H1 (cell line): ENCODE measurements around the gene DYNLL2. TPM values are rescaled to one million over a fixed set of nuclear protein-coding genes. Genes with fewer than 3 reads are reported as not detected.

ENCODE experiments used
- JUND ChIP-seq: IDR thresholded peaks from 2 replicates; pipeline ENCODE4 v1.6.1; 2011; ENCODE audit warnings: mild to moderate bottlenecking, improper control_type of control experiment, low read length
- polyA plus RNA-seq, 7 experiments: library from polyadenylated mRNA; depleted of rRNA in 3 of 7; stranded (reverse) in 5 of 7; unstranded in 2 of 7; fragments of >200 nt in 5 of 7; fragments of 200-250 nt in 2 of 7; gene quantifications; 1 replicate in 5 of 7; 2 replicates in 1 of 7; 4 replicates in 1 of 7; pipeline versions ENCODE4 v1.2.1 to v1.2.3, GENCODE V29; 2011 to 2013; ENCODE audit warnings: missing spikeins in 2 of 7, mixed read lengths in 2 of 7
- total RNA-seq: library from RNA; stranded (reverse); fragmentation: NEBNext Ultra II Directional; extraction: Animal tissue kit (Norgen Biotek cat#: 25700); gene quantifications from 2 replicates; pipeline ENCODE4 v1.2.1, GENCODE V29; 2021
- TF ChIP-seq, protein P1 (sequence below), 3 experiments: IDR thresholded peaks; 1 replicate in 2 of 3; 2 replicates in 1 of 3; pipeline versions ENCODE4 v1.5.1 to v1.6.1; 2011; ENCODE audit warnings: low read length in 3 of 3, mild to moderate bottlenecking in 3 of 3, inconsistent platforms in 2 of 3, low read depth in 1 of 3, moderate library complexity in 1 of 3; ENCODE audit not compliant: insufficient read depth in 1 of 3; ENCODE audit errors: control extremely low read depth in 1 of 3

Gene DYNLL2
- total and polyA plus RNA-seq, 2 of the 8 experiments (the other 6 are each of a cell fraction or from before 2014, with no cell fraction given) = 19.8 to 52.7 TPM

DNA sequence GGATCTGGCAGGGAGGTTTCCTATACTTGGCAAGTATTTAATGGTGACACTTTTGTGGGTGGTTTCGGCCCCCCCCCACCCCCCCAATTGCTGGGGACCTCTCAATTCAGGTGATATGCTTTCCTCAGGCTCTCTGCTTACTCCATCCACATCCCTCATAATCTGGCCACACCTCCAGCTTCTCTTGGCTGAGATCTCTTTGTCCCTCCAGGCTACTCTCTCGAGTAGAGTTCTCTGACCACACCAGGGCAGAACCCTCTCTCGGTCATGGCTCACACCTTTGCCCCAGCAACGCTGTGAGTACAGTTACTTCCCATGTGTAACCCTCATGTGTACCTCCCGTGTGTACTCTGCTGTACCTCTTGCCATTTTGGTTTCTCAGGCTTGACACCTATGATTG, 42.1 kb upstream of the DYNLL2 start (continued):
- TF ChIP-seq, protein P1, sequence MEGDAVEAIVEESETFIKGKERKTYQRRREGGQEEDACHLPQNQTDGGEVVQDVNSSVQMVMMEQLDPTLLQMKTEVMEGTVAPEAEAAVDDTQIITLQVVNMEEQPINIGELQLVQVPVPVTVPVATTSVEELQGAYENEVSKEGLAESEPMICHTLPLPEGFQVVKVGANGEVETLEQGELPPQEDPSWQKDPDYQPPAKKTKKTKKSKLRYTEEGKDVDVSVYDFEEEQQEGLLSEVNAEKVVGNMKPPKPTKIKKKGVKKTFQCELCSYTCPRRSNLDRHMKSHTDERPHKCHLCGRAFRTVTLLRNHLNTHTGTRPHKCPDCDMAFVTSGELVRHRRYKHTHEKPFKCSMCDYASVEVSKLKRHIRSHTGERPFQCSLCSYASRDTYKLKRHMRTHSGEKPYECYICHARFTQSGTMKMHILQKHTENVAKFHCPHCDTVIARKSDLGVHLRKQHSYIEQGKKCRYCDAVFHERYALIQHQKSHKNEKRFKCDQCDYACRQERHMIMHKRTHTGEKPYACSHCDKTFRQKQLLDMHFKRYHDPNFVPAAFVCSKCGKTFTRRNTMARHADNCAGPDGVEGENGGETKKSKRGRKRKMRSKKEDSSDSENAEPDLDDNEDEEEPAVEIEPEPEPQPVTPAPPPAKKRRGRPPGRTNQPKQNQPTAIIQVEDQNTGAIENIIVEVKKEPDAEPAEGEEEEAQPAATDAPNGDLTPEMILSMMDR (IDR thresholded peaks at IDR 0.05; ENCODE audit: control extremely low read depth in 1 of 3, insufficient read depth in 1 of 3, low read depth in 1 of 3, low read length in 3 of 3) = no peak
- no peak for TF ChIP-seq JUND
